Gastrocnemius medialis (tissue), 4 donors: ENCODE results near the gene ICAM5. TPM values are rescaled to one million over a fixed set of nuclear protein-coding genes. Genes with fewer than 3 reads are reported as not detected.

ENCODE experiments used
- ATAC-seq, 2 donors: fragments of 150-250 bp; one replicate each; pipeline ENCODE4 v1.9.1; 2016
- DNase-seq, 2 donors: peaks; one replicate each; pipeline ENCODE4 v3.0.0-alpha.2; 2019
- H3K27ac ChIP-seq, 4 donors: fragments of 200-600 bp; sonication (generic); 1 replicate in 1 of 4; 2 replicates in 3 of 4; pipeline ENCODE4 v1.5.1; 2016 to 2018; ENCODE audit warnings: mild to moderate bottlenecking in 2 of 4, moderate library complexity in 1 of 4
- H3K27me3 ChIP-seq, 3 donors: fragments of 200-600 bp; sonication (generic) in 2 of 3; 1 replicate in 1 of 3; 2 replicates in 2 of 3; pipeline versions ENCODE4 v1.5.1 to v1.6.0; 2016 to 2019; ENCODE audit warnings: mild to moderate bottlenecking in 1 of 3, moderate library complexity in 1 of 3
- H3K36me3 ChIP-seq, 2 donors: fragments of 200-600 bp; sonication (generic) in 1 of 2; one replicate each; pipeline ENCODE4 v1.5.1; 2017 to 2018
- H3K4me1 ChIP-seq, 2 donors: fragments of 200-600 bp; sonication (generic) in 1 of 2; one replicate each; pipeline ENCODE4 v1.5.1; 2016 to 2017; ENCODE audit warnings: mild to moderate bottlenecking in 2 of 2
- H3K4me3 ChIP-seq, 4 donors: fragments of 200-600 bp; sonication (generic) in 3 of 4; 1 replicate in 1 of 4; 2 replicates in 3 of 4; pipeline ENCODE4 v1.5.1; 2016 to 2019; ENCODE audit warnings: mild to moderate bottlenecking in 2 of 4
- H3K9me3 ChIP-seq, 3 donors: fragments of 200-600 bp; sonication (generic) in 2 of 3; 1 replicate in 1 of 3; 2 replicates in 2 of 3; pipeline ENCODE4 v1.5.1; 2016 to 2019
- POLR2A ChIP-seq, 2 donors: fragments of 450-650 bp; IDR thresholded peaks; one replicate each; pipeline ENCODE4 v1.6.1; 2017; ENCODE audit warnings: antibody characterized with exemption in 2 of 2, mild to moderate bottlenecking in 2 of 2, moderate library complexity in 2 of 2
- in situ Hi-C, 4 donors: fragments of 200-750 bp; cut with MboI; loops; one replicate each; pipeline versions ENCODE4 v1.15.0 to v1.8.0; 2017; ENCODE audit warnings: low sequenced_read_pairs in 4 of 4
- intact Hi-C: fragments of 100-400 bp; cut with DNase I; formaldehyde crosslinking; loops from one replicate; pipeline ENCODE4 v1.15.1; 2023; ENCODE audit warnings: low total_unique reads
- total RNA-seq, 4 donors: library from RNA; depleted of rRNA; stranded (reverse); fragments of >200 nt; gene quantifications; one replicate each; pipeline versions ENCODE4 v1.1.0 to v1.2.3, GENCODE V29; 2016
- TF ChIP-seq, protein P1 (sequence below), 5 experiments: fragments of 450-650 bp in 3 of 5; fragments of 200-600 bp in 2 of 5; sonication (generic) in 2 of 5; IDR thresholded peaks in 4 of 5; conservative IDR thresholded peaks in 1 of 5; 1 replicate in 4 of 5; 2 replicates in 1 of 5; pipeline ENCODE4 v1.5.1; 2016 to 2019; ENCODE audit warnings: antibody characterized with exemption in 5 of 5, mild to moderate bottlenecking in 3 of 5, moderate library complexity in 3 of 5

The ICAM5 gene
- total RNA-seq, 4 donors from 2014 or later = not detected

- ATAC-seq = no peak
- DNase-seq = no peak
- Histone ChIP-seq H3K27ac (no peak overlapping the region), H3K9me3 (no peaks in the 10 kb centered on the region), H3K36me3 (peaks cover 0 to 56% of the 10 kb centered on the region in 2 donors), H3K4me3 (no peak overlapping the region), H3K27me3 (no peaks in the 10 kb centered on the region), H3K4me1 (peaks cover 7 to 15% of the 10 kb centered on the region in 2 donors)
- in situ Hi-C loops (no loop called here), intact Hi-C loops (no loop called here)
- TF ChIP-seq, protein P1, sequence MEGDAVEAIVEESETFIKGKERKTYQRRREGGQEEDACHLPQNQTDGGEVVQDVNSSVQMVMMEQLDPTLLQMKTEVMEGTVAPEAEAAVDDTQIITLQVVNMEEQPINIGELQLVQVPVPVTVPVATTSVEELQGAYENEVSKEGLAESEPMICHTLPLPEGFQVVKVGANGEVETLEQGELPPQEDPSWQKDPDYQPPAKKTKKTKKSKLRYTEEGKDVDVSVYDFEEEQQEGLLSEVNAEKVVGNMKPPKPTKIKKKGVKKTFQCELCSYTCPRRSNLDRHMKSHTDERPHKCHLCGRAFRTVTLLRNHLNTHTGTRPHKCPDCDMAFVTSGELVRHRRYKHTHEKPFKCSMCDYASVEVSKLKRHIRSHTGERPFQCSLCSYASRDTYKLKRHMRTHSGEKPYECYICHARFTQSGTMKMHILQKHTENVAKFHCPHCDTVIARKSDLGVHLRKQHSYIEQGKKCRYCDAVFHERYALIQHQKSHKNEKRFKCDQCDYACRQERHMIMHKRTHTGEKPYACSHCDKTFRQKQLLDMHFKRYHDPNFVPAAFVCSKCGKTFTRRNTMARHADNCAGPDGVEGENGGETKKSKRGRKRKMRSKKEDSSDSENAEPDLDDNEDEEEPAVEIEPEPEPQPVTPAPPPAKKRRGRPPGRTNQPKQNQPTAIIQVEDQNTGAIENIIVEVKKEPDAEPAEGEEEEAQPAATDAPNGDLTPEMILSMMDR (IDR thresholded peaks at IDR 0.05 in 4 of 5, conservative IDR thresholded peaks at IDR 0.05 in 1 of 5) = no peak
- no peak for TF ChIP-seq POLR2A (IDR thresholded peaks at IDR 0.05)
These were observed 34.4 kb upstream of the ICAM5 start for GRCh38 chr19:10255358-10255757.

DNA sequence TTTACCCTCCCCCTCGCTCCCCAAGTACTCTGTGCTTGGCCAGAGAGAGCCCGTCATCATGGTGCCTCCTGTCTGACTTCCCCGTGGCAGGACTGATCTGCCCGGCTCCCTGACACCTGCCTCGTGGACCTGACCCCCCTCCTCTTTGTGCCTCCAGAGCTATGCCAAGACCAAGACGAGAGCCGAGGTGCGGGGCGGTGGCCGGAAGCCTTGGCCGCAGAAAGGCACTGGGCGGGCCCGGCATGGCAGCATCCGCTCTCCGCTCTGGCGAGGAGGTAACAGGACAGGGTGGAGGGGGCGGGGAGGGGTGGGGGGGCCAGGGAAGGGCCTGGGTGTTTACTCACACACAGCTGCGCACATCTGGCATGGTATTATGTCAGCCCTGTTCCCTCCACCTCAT lies 33.2 kb upstream of the ICAM5 start:
- intact Hi-C loops (no loop called here), in situ Hi-C loops (no loop called here)
- Histone ChIP-seq H3K27ac (no peak overlapping the region), H3K36me3 (peaks cover 0 to 56% of the 10 kb centered on the region in 2 donors), H3K27me3 (no peaks in the 10 kb centered on the region), H3K9me3 (no peaks in the 10 kb centered on the region), H3K4me3 (no peak overlapping the region), H3K4me1 (peaks cover 7 to 12% of the 10 kb centered on the region in 2 donors)
- DNase-seq (no peak), ATAC-seq (no peak)
- TF ChIP-seq, protein P1 (IDR thresholded peaks at IDR 0.05 in 4 of 5, conservative IDR thresholded peaks at IDR 0.05 in 1 of 5) = no peak
- TF ChIP-seq POLR2A (IDR thresholded peaks at IDR 0.05) = no peak

GRCh38 chr19:10256970-10257615 lies 32.7 kb upstream of the ICAM5 start:
- in situ Hi-C loops = no loop called here

DNA sequence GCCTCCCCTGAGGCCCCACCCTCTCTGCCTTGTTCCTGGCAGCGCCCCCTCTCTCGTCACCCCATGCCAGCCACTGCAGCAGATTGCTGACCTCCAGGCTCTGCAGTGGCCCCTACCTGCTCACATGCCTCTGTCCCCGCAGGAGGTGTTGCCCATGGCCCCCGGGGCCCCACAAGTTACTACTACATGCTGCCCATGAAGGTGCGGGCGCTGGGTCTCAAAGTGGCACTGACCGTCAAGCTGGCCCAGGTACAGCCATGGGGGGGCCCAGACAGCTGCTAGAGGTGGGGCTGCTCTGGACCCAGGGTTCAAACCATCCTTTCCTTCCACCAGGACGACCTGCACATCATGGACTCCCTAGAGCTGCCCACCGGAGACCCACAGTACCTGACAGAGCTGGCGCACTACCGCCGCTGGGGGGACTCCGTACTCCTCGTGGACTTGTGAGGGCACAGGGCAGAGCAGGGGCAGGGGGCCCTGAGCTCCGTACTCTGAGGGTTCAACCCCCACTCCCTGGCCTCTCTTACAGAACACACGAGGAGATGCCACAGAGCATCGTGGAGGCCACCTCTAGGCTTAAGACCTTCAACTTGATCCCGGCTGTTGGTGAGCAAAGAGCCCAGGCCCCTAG lies 31.6 kb upstream of the ICAM5 start:
- no peak overlapping the region for H3K4me3 ChIP-seq
- H3K36me3 ChIP-seq = peaks cover 0 to 56% of the 10 kb centered on the region in 2 donors
- no peaks in the 10 kb centered on the region for H3K27me3 ChIP-seq
- TF ChIP-seq POLR2A (IDR thresholded peaks at IDR 0.05) = no peak
- TF ChIP-seq, protein P1 (IDR thresholded peaks at IDR 0.05 in 4 of 5, conservative IDR thresholded peaks at IDR 0.05 in 1 of 5) = no peak
- peaks cover under 1 to 4% of the 10 kb centered on the region in 2 donors for H3K4me1 ChIP-seq
- no peak for DNase-seq
- in situ Hi-C loops = no loop called here
- no peaks in the 10 kb centered on the region for H3K9me3 ChIP-seq
- peak overlapping the region in 1 of 4 donors; percentile 59 for H3K27ac ChIP-seq
- no peak for ATAC-seq
- intact Hi-C loops = loop anchor here (2.0 kb wide), 1 partner anchor 131 kb away; no protein-coding TSS in a partner anchor

More at GRCh38 chr19:10256970-10257615, 32.7 kb upstream of the ICAM5 start:
- TF ChIP-seq, protein P1 (IDR thresholded peaks at IDR 0.05 in 4 of 5, conservative IDR thresholded peaks at IDR 0.05 in 1 of 5) = no peak
- TF ChIP-seq POLR2A (IDR thresholded peaks at IDR 0.05) = no peak
- Histone ChIP-seq H3K9me3 (no peaks in the 10 kb centered on the region), H3K27ac (no peak overlapping the region), H3K27me3 (no peaks in the 10 kb centered on the region), H3K36me3 (peaks cover 0 to 56% of the 10 kb centered on the region in 2 donors), H3K4me3 (no peak overlapping the region), H3K4me1 (peaks cover 7 to 12% of the 10 kb centered on the region in 2 donors)
- intact Hi-C loops = no loop called here
- no peak for ATAC-seq
- DNase-seq = no peak
